Measurements from ENCODE around the gene ATP13A2. TPM values are rescaled to one million over a fixed set of nuclear protein-coding genes. Genes with fewer than 3 reads are reported as not detected.

Gene ATP13A2
- total RNA-seq (2014; rRNA removed; shearing (Covaris generic); ENCODE audit: low replicate concordance), result 28.6 and 31.1 TPM in 2 replicates

- Histone ChIP-seq H3K4me3 (peak within 1 kb of the TSS; percentile 67), H3K27me3 (no peaks in the 10 kb centered on the region), H3K9me3 (no peaks in the 10 kb centered on the region), H3K36me3 (peaks cover 4% of the 10 kb centered on the region)
- DNase-seq, result peak; percentile 80
Observed at GRCh38 chr1:17011439-17012307, at the start of gene ATP13A2. ATP13A2 (minus strand) TSS chr1:17011928; CDS start chr1:17011738, 190 bp downstream.

- no peaks in the 10 kb centered on the region; the same call in 1 of the 2 replicates for H3K27me3 ChIP-seq
- no peaks in the 10 kb centered on the region for H3K36me3 ChIP-seq
- peaks cover 6% of the 10 kb centered on the region for H3K9me3 ChIP-seq
- no peak overlapping the region for H3K4me3 ChIP-seq
- DNase-seq, result no peak
Observed at GRCh38 chr1:17061486-17061885, 49.8 kb upstream of the ATP13A2 start.

GRCh38 chr1:17060306-17060749 lies 48.6 kb upstream of the ATP13A2 start:
- Histone ChIP-seq H3K27me3 (no peaks in the 10 kb centered on the region; the same call in 1 of the 2 replicates), H3K9me3 (peaks cover 6% of the 10 kb centered on the region), H3K36me3 (no peaks in the 10 kb centered on the region), H3K4me3 (no peak overlapping the region)
- no peak for DNase-seq

- Histone ChIP-seq H3K27me3 (no peaks in the 10 kb centered on the region; the same call in 1 of the 2 replicates), H3K36me3 (no peaks in the 10 kb centered on the region), H3K9me3 (no peaks in the 10 kb centered on the region; the same call in 1 of the 2 replicates), H3K4me3 (no peak overlapping the region)
- DNase-seq, result peak; percentile 59
Observed at GRCh38 chr1:17059391-17060305, 47.9 kb upstream of the ATP13A2 start.

- Histone ChIP-seq H3K4me3 (no peak overlapping the region), H3K9me3 (no peaks in the 10 kb centered on the region), H3K36me3 (peaks cover 12% of the 10 kb centered on the region), H3K27me3 (no peaks in the 10 kb centered on the region; the same call in 1 of the 2 replicates)
- DNase-seq, result no peak
Observed at GRCh38 chr1:17056551-17056950, 44.8 kb upstream of the ATP13A2 start.

- Histone ChIP-seq H3K4me3 (no peak overlapping the region), H3K36me3 (peaks cover 17% of the 10 kb centered on the region), H3K9me3 (no peaks in the 10 kb centered on the region), H3K27me3 (no peaks in the 10 kb centered on the region; the same call in 1 of the 2 replicates)
- DNase-seq, result no peak
Observed at GRCh38 chr1:17055801-17056200, 44.1 kb upstream of the ATP13A2 start.

GRCh38 chr1:17053685-17054410 lies 42.1 kb upstream of the ATP13A2 start, which contains the start of gene SDHB:
SDHB (minus strand) TSS chr1:17054032; CDS start chr1:17054019, 13 bp downstream.
- no peaks in the 10 kb centered on the region; the same call in 1 of the 2 replicates for H3K27me3 ChIP-seq
- DNase-seq, result peak; percentile 98

GRCh38 chr1:17053086-17053684 lies 41.5 kb upstream of the ATP13A2 start:
- Histone ChIP-seq H3K9me3 (no peaks in the 10 kb centered on the region), H3K36me3 (peaks cover 31% of the 10 kb centered on the region), H3K4me3 (peak overlapping the region; percentile 84), H3K27me3 (no peaks in the 10 kb centered on the region; the same call in 1 of the 2 replicates)
- no peak for DNase-seq

More at GRCh38 chr1:17053685-17054410, 42.1 kb upstream of the ATP13A2 start, which contains the start of gene SDHB:
- peaks cover 29% of the 10 kb centered on the region for H3K36me3 ChIP-seq
- peak within 1 kb of the TSS; percentile 84 for H3K4me3 ChIP-seq
- no peaks in the 10 kb centered on the region for H3K9me3 ChIP-seq

- Histone ChIP-seq H3K36me3 (peaks cover 35% of the 10 kb centered on the region), H3K9me3 (no peaks in the 10 kb centered on the region), H3K4me3 (peak overlapping the region; percentile 84), H3K27me3 (no peaks in the 10 kb centered on the region; the same call in 1 of the 2 replicates)
- no peak for DNase-seq
Observed at GRCh38 chr1:17052641-17053040, 40.9 kb upstream of the ATP13A2 start.

GRCh38 chr1:17052038-17052437 lies 40.3 kb upstream of the ATP13A2 start:
- H3K9me3 ChIP-seq, result no peaks in the 10 kb centered on the region
- H3K4me3 ChIP-seq, result no peak overlapping the region

GRCh38 chr1:17047924-17048323 lies 36.2 kb upstream of the ATP13A2 start:
- H3K27me3 ChIP-seq, result no peaks in the 10 kb centered on the region
- H3K9me3 ChIP-seq, result no peaks in the 10 kb centered on the region
- peaks cover 67% of the 10 kb centered on the region for H3K36me3 ChIP-seq
- DNase-seq, result no peak
- no peak overlapping the region for H3K4me3 ChIP-seq

More at GRCh38 chr1:17052038-17052437, 40.3 kb upstream of the ATP13A2 start:
- no peak for DNase-seq
- Histone ChIP-seq H3K27me3 (no peaks in the 10 kb centered on the region), H3K36me3 (peaks cover 38% of the 10 kb centered on the region)

- Histone ChIP-seq H3K36me3 (peaks cover 68% of the 10 kb centered on the region), H3K4me3 (no peak overlapping the region), H3K27me3 (no peaks in the 10 kb centered on the region), H3K9me3 (no peaks in the 10 kb centered on the region)
- DNase-seq, result no peak
Observed at GRCh38 chr1:17046334-17046657, 34.6 kb upstream of the ATP13A2 start.

GRCh38 chr1:17045634-17046333 lies 34.1 kb upstream of the ATP13A2 start:
- H3K36me3 ChIP-seq, result peaks cover 66% of the 10 kb centered on the region
- H3K9me3 ChIP-seq, result no peaks in the 10 kb centered on the region
- no peak overlapping the region for H3K4me3 ChIP-seq
- no peaks in the 10 kb centered on the region for H3K27me3 ChIP-seq
- no peak for DNase-seq

GRCh38 chr1:17045150-17045549 lies 33.4 kb upstream of the ATP13A2 start:
- peaks cover 66% of the 10 kb centered on the region for H3K36me3 ChIP-seq
- DNase-seq, result no peak

GRCh38 chr1:17043676-17044075 lies 31.9 kb upstream of the ATP13A2 start:
- Histone ChIP-seq H3K27me3 (no peaks in the 10 kb centered on the region), H3K4me3 (no peak overlapping the region), H3K9me3 (no peaks in the 10 kb centered on the region), H3K36me3 (peaks cover 72% of the 10 kb centered on the region)
- DNase-seq, result no peak

More at GRCh38 chr1:17045150-17045549, 33.4 kb upstream of the ATP13A2 start:
- H3K27me3 ChIP-seq, result no peaks in the 10 kb centered on the region
- H3K9me3 ChIP-seq, result no peaks in the 10 kb centered on the region
- H3K4me3 ChIP-seq, result no peak overlapping the region

Data from MG63 (cell line).